DMS53 (cell line): ENCODE results near the gene KLK3.
A peak's percentile ranks its signal among the peaks of the same experiment; 100 is the strongest.

Experiments used
- DNase-seq: peaks from one replicate; lab custom pipeline; 2025; lab: John Stamatoyannopoulos, UW

The KLK3 gene

DNA sequence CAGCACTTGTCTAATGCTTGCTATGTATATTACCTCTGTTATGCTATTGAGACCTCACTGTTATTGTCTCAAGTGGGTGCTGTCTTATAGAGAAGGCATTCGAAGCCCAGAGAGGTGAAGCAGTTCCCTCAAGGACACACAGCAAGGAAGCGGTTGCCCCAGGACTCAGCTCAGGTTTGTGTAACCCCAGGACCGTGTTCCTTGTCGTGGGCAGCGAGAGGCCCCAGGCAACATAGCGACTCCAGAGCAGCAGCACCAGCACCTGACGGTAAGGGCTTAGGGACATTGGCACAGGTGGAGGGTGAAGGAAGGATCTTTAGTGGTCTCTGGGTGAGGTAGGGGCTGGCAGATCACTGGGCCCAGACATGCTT, 23.7 kb upstream of the KLK3 start:
- no peak for DNase-seq

GRCh38 chr19:50832666-50833065, 22.0 kb upstream of the KLK3 start:
- no peak for DNase-seq

- DNase-seq, result no peak
These were observed 21.5 kb upstream of the KLK3 start, which contains the start of gene KLK15 for GRCh38 chr19:50833117-50833801. Gene KLK15, minus strand, starts transcription at chr19:50833574. Its CDS starts 2,082 bp downstream, at chr19:50831492.

GRCh38 chr19:50833802-50834167, 20.9 kb upstream of the KLK3 start:
- DNase-seq, result no peak

GRCh38 chr19:50835103-50835784, 19.5 kb upstream of the KLK3 start:
- DNase-seq, result peak; percentile 78

DNA sequence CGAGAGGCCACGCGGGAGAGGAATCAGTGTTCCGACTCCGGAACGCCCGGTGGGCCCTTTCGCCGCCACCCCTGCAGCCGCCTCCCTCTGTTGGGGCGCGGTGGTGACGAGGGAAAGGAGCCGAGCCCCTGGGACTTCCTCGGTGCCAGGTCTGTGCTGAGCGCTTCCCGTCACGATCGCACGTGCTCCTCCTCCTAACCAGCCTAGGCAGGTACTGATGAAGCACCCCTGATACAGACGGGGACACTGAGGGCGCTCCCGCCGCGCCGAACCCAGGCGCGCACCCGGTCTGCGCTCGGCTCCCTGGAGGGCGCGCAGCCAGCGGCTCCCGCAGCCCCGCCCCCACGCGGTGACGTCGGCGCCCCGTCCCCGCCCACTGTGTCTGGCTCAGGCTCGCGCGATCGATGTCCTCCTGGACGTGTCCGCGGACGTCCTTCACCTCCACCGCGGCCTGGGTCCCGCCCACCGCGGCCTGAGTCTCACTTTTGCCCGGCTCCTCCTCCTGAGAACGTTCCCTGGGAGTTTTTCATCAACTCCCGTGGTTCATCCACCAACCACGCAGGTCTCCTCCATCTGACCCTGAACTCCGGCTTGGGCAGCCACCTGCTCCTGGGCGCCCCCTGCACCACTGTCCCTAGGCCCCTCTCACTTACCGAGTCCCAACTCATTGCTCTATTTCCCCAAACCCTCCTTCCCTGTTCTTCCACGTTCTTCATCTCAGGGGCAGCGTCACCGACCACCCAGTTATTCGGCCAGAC, 18.8 kb upstream of the KLK3 start:
- DNase-seq, result peak; percentile 96

- DNase-seq, result peak; percentile 71
These were observed 18.0 kb upstream of the KLK3 start for GRCh38 chr19:50836543-50837195.

- peak; percentile 93 for DNase-seq
These were observed 17.4 kb upstream of the KLK3 start for GRCh38 chr19:50837300-50837699.

- DNase-seq, result peak; percentile 47
These were observed 16.5 kb upstream of the KLK3 start for GRCh38 chr19:50838239-50838638.

GRCh38 chr19:50839712-50840655, 14.7 kb upstream of the KLK3 start:
- no peak for DNase-seq

GRCh38 chr19:50842130-50842529, 12.6 kb upstream of the KLK3 start:
- DNase-seq, result no peak

- no peak for DNase-seq
These were observed 11.5 kb upstream of the KLK3 start for GRCh38 chr19:50843205-50843604.

- DNase-seq, result no peak
These were observed 11.0 kb upstream of the KLK3 start for GRCh38 chr19:50843701-50844221.

GRCh38 chr19:50844296-50844935, 10.3 kb upstream of the KLK3 start:
- DNase-seq, result peak; percentile 17

DNA sequence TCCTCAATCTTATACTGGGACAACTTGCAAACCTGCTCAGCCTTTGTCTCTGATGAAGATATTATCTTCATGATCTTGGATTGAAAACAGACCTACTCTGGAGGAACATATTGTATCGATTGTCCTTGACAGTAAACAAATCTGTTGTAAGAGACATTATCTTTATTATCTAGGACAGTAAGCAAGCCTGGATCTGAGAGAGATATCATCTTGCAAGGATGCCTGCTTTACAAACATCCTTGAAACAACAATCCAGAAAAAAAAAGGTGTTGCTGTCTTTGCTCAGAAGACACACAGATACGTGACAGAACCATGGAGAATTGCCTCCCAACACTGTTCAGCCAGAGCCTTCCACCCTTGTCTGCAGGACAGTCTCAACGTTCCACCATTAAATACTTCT, 4.0 kb upstream of the KLK3 start:
- DNase-seq, result no peak

DNA sequence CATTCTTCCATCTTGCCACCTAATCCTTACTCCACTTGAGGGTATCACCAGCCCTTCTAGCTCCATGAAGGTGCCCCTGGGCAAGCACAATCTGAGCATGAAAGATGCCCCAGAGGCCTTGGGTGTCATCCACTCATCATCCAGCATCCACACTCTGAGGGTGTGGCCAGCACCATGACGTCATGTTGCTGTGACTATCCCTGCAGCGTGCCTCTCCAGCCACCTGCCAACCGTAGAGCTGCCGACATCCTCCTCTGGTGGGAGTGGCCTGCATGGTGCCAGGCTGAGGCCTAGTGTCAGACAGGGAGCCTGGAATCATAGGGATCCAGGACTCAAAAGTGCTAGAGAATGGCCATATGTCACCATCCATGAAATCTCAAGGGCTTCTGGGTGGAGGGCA, 3.1 kb upstream of the KLK3 start:
- DNase-seq, result peak; percentile 45

DNA sequence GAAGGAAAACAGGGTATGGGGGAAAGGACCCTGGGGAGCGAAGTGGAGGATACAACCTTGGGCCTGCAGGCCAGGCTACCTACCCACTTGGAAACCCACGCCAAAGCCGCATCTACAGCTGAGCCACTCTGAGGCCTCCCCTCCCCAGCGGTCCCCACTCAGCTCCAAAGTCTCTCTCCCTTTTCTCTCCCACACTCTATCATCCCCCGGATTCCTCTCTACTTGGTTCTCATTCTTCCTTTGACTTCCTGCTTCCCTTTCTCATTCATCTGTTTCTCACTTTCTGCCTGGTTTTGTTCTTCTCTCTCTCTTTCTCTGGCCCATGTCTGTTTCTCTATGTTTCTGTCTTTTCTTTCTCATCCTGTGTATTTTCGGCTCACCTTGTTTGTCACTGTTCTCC, 2.7 kb downstream of the KLK3 start:
- DNase-seq, result no peak

DNA sequence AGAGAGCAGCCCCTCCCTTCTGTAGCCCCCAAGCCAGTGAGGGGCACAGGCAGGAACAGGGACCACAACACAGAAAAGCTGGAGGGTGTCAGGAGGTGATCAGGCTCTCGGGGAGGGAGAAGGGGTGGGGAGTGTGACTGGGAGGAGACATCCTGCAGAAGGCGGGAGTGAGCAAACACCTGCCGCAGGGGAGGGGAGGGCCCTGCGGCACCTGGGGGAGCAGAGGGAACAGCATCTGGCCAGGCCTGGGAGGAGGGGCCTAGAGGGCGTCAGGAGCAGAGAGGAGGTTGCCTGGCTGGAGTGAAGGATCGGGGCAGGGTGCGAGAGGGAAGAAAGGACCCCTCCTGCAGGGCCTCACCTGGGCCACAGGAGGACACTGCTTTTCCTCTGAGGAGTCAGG, 4.2 kb downstream of the KLK3 start:
- DNase-seq, result peak; percentile 93

DNA sequence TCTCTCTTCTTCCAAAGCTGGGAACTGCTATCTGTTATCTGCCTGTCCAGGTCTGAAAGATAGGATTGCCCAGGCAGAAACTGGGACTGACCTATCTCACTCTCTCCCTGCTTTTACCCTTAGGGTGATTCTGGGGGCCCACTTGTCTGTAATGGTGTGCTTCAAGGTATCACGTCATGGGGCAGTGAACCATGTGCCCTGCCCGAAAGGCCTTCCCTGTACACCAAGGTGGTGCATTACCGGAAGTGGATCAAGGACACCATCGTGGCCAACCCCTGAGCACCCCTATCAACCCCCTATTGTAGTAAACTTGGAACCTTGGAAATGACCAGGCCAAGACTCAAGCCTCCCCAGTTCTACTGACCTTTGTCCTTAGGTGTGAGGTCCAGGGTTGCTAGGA, 5.1 kb downstream of the KLK3 start:
- no peak for DNase-seq

DNA sequence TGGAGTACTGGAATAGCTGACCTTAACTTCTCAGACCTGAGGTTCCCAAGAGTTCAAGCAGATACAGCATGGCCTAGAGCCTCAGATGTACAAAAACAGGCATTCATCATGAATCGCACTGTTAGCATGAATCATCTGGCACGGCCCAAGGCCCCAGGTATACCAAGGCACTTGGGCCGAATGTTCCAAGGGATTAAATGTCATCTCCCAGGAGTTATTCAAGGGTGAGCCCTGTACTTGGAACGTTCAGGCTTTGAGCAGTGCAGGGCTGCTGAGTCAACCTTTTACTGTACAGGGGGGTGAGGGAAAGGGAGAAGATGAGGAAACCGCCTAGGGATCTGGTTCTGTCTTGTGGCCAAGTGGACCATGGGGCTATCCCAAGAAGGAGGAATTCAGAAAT, 6.3 kb downstream of the KLK3 start:
- no peak for DNase-seq
